Measurements from ENCODE around the gene SOCS1. TPM values are rescaled to one million over a fixed set of nuclear protein-coding genes. Genes with fewer than 3 reads are reported as not detected.

SOCS1 gene
- polyA plus RNA-seq, 1 of the 3 experiments (the other 2 are of a cell fraction), result 8.6 TPM

GRCh38 chr16:11205754-11206581 lies 50.0 kb downstream of the SOCS1 start:
- Histone ChIP-seq H3K9me3 (no peaks in the 10 kb centered on the region), H3F3A (replicated peaks; ENCODE audit: insufficient read depth) (no peaks in the 10 kb centered on the region), H3K4me2 (no peak overlapping the region), H2AFZ (ENCODE audit: low read depth) (no peak overlapping the region), H3K4me1 (ENCODE audit: control insufficient read depth in 1 of 2, insufficient read depth in 2 of 2, low read depth in 1 of 2, low read length in 1 of 2) (peaks cover 12 to 23% of the 10 kb centered on the region in 2 experiments; a peak in 3 of 4 replicates), H3K27me3 (ENCODE audit: insufficient read depth) (no peaks in the 10 kb centered on the region), H4K20me1 (ENCODE audit: insufficient read depth) (no peaks in the 10 kb centered on the region), H3K9me2 (no peaks in the 10 kb centered on the region), H3K36me3 (replicated peaks in 1 of 2; ENCODE audit: control insufficient read depth in 1 of 2, insufficient read depth in 2 of 2, low read length in 1 of 2) (no peaks in the 10 kb centered on the region), H3K79me2 (ENCODE audit: insufficient read depth) (no peaks in the 10 kb centered on the region), H3K4me3 (ENCODE audit: low read depth in 2 of 2, low read length in 1 of 2) (no peak overlapping the region), H3K27ac (ENCODE audit: low read depth in 2 of 2, low read length in 1 of 2) (no peak overlapping the region), H3K9ac (no peak overlapping the region)
- CTCF ChIA-PET, result interaction anchor here (0.8 to 1.6 kb wide), 2 partner anchors 50 to 242 kb away, joined by 3 to 5 read pairs; partner anchors contain the start of gene SOCS1
- WGBS (ENCODE audit: low lambda C conversion rate), result 77% methylated on average over 9 of the region's 13 CpGs
- POLR2A ChIA-PET, result interaction anchor here (0.6 kb wide), 1 partner anchor 46 kb away, joined by 4 read pairs; no protein-coding TSS in a partner anchor
- no peak for TF ChIP-seq USF2 (IDR thresholded peaks at IDR 0.05; ENCODE audit: borderline replicate concordance, low read depth, low read length)
- TF ChIP-seq SIN3A (IDR thresholded peaks at IDR 0.05; ENCODE audit: borderline replicate concordance, low read depth, low read length), result no peak
- TF ChIP-seq FOSL2 (IDR thresholded peaks at IDR 0.05; ENCODE audit: borderline replicate concordance, low read depth), result no peak
- no peak for TF ChIP-seq REST (IDR thresholded peaks at IDR 0.05; ENCODE audit: low read depth, low read length)
- no peak for TF ChIP-seq EP300 (IDR thresholded peaks at IDR 0.05; ENCODE audit: borderline replicate concordance in 1 of 2, low read depth in 1 of 2, low read length in 1 of 2)
- no peak for TF ChIP-seq POLR2AphosphoS5 (IDR thresholded peaks at IDR 0.05; ENCODE audit: low read depth, low read length)
- TF ChIP-seq IRF3 (IDR thresholded peaks at IDR 0.05; ENCODE audit: low read depth, low read length), result no peak
- TF ChIP-seq ZBTB33 (IDR thresholded peaks at IDR 0.05; ENCODE audit: borderline replicate concordance, low read depth), result no peak
- no peak for TF ChIP-seq CTCF (IDR thresholded peaks at IDR 0.05)
- no peak for TF ChIP-seq YY1 (IDR thresholded peaks at IDR 0.05; ENCODE audit: low read depth)
- TF ChIP-seq EZH2phosphoT487 (IDR thresholded peaks at IDR 0.05; ENCODE audit: borderline replicate concordance, low read depth), result no peak
- TF ChIP-seq RXRA (IDR thresholded peaks at IDR 0.05; ENCODE audit: borderline replicate concordance, low read depth), result no peak
- no peak for TF ChIP-seq FOXJ3 (CRISPR knock-in tag; IDR thresholded peaks at IDR 0.05)
- DNase-seq, result no peak
